Loucy (cell line): ENCODE results near the gene RPL28.

Experiments used
- CTCF ChIP-seq: fragments of 200-600 bp; sonication (generic); conservative IDR thresholded peaks from 2 replicates; pipeline ENCODE4 v1.5.1; 2014; ENCODE audit warnings: mild to moderate bottlenecking, antibody characterized with exemption, low read length
- EZH2phosphoT487 ChIP-seq: fragments of 200-600 bp; IDR thresholded peaks from 2 replicates; pipeline ENCODE4 v1.6.1; 2018; ENCODE audit warnings: antibody characterized with exemption, mild to moderate bottlenecking, moderate library complexity, borderline replicate concordance

GRCh38 chr19:55391191-55391670, 5.5 kb downstream of the RPL28 start:
- TF ChIP-seq CTCF (no peak), EZH2phosphoT487 (no peak)
